ENCODE measurements around the gene CLEC16A.

CLEC16A gene

GRCh38 chr16:11142951-11143350 is 198.6 kb downstream of the CLEC16A start:
- H3K4me3 ChIP-seq (ENCODE audit: low read depth, low read length) = no peak overlapping the region
- no peak for DNase-seq (ENCODE audit: low read depth, low spot score)
- CTCF ChIA-PET = no interaction called here
- no peak for TF ChIP-seq CTCF (IDR thresholded peaks at IDR 0.05; ENCODE audit: insufficient read depth, low read length, missing control alignments)
- POLR2A ChIA-PET = no interaction called here

DNA sequence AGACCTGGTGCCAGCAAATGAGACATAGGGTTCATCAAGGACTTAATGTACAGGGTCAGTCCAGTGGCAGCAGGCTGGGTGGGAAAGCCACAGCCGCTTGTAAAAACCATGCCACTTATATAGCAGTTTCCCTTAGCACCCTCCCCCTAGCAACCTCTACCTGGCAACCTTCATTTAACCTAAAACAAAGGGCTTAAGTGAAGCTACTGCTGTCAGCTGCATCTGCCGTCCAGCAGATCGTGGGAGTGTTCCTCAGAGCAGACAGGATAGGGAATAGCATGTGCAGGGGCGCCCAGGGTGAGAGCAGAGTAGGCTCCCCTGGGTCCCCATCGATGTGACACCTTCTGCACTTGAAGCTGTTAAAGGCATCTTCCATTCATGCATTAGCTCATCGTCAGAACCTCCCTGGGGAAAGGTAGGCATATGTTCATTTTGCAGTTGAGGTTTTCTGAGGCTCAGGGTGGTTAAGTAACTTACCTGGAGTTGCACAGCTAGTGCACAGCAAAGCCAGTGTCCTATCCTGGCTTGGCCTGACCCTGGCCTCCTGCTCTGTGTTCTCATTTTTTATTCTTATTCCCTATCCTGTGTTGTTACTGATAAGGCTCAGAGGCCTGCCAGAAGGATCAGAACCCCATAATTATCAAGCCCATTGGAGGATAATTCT is 199.1 kb downstream of the CLEC16A start:
- no peak for DNase-seq (ENCODE audit: low read depth, low spot score)
- no peak overlapping the region for H3K4me3 ChIP-seq (ENCODE audit: low read depth, low read length)
- POLR2A ChIA-PET = no interaction called here
- CTCF ChIA-PET = no interaction called here
- no peak for TF ChIP-seq CTCF (IDR thresholded peaks at IDR 0.05; ENCODE audit: insufficient read depth, low read length, missing control alignments)

- POLR2A ChIA-PET = no interaction called here
- H3K4me3 ChIP-seq (ENCODE audit: low read depth, low read length) = no peak overlapping the region
- CTCF ChIA-PET = no interaction called here
- no peak for TF ChIP-seq CTCF (IDR thresholded peaks at IDR 0.05; ENCODE audit: insufficient read depth, low read length, missing control alignments)
- DNase-seq (ENCODE audit: low read depth, low spot score) = no peak
Measured at GRCh38 chr16:11144122-11144521, 199.8 kb downstream of the CLEC16A start.

DNA sequence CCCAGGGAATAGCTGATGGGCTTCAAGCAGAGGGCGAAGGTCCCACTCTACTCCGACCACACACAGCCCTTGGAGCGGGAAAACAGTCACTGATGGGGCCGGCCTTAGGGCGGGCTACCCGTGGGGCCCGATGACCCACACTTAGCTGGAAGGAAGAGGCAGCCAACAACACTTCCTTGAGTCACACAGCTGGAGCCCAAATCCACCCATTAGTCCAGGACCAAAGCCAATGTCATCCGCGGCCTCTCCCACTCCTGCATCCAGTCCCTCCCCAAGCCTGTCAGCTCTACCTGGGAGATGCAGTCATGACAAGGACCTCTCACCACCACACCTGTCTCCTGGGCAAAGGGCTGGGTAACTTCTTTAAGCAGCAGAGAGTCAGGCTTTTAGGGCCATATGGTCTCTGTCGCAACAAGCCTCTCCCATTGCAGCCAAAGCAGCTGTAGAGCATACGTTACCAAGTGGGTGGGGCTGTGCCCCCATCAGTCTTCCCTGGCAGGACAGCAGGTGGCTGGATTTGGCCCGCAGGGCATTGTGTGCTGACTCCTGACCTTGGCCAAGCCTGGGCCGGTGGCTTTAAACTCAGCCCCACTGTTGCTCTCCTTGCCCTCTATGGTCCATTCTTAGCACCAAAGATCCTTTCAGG is 200.9 kb downstream of the CLEC16A start:
- TF ChIP-seq CTCF (IDR thresholded peaks at IDR 0.05; ENCODE audit: insufficient read depth, low read length, missing control alignments) = no peak
- CTCF ChIA-PET = no interaction called here
- DNase-seq (ENCODE audit: low read depth, low spot score) = no peak
- POLR2A ChIA-PET = no interaction called here
- H3K4me3 ChIP-seq (ENCODE audit: low read depth, low read length) = no peak overlapping the region

DNA sequence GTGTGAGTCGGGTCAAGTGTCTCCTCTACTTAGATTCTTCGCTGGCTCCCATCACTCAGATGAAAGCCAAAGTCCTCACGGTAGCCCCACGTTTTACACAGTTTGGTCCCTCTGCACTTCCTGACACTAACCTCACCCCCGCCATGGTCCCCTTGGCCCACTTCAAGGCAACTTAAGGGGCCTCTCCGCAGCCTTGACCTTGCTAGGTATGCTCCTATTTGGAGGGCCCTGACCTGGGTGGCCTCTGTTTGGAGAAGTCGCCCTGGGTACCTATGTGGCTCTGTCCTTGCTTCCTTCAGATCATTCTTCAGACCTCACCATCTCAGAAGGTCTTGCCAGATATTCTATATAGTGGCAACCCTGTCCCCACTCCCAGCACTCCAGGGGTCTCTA is 201.5 kb downstream of the CLEC16A start:
- TF ChIP-seq CTCF (IDR thresholded peaks at IDR 0.05; ENCODE audit: insufficient read depth, low read length, missing control alignments) = no peak
- POLR2A ChIA-PET = no interaction called here
- DNase-seq (ENCODE audit: low read depth, low spot score) = no peak
- H3K4me3 ChIP-seq (ENCODE audit: low read depth, low read length) = no peak overlapping the region
- CTCF ChIA-PET = no interaction called here

GRCh38 chr16:11147033-11147753 is 202.8 kb downstream of the CLEC16A start:
- no peak overlapping the region for H3K4me3 ChIP-seq (ENCODE audit: low read depth, low read length)
- TF ChIP-seq CTCF (IDR thresholded peaks at IDR 0.05; ENCODE audit: insufficient read depth, low read length, missing control alignments) = no peak
- ChIA-PET CTCF (interaction anchor here (1.7 kb wide), 1 partner anchor 183 kb away, joined by 4 read pairs; no protein-coding TSS in a partner anchor), POLR2A (no interaction called here)
- no peak for DNase-seq (ENCODE audit: low read depth, low spot score)
